ENCODE results near the gene GPRC5A. TPM values are rescaled to one million over a fixed set of nuclear protein-coding genes. Genes with fewer than 3 reads are reported as not detected.

GPRC5A gene
- total RNA-seq, 2 donors from 2014 or later: 0.15 to 1.0 TPM

DNA sequence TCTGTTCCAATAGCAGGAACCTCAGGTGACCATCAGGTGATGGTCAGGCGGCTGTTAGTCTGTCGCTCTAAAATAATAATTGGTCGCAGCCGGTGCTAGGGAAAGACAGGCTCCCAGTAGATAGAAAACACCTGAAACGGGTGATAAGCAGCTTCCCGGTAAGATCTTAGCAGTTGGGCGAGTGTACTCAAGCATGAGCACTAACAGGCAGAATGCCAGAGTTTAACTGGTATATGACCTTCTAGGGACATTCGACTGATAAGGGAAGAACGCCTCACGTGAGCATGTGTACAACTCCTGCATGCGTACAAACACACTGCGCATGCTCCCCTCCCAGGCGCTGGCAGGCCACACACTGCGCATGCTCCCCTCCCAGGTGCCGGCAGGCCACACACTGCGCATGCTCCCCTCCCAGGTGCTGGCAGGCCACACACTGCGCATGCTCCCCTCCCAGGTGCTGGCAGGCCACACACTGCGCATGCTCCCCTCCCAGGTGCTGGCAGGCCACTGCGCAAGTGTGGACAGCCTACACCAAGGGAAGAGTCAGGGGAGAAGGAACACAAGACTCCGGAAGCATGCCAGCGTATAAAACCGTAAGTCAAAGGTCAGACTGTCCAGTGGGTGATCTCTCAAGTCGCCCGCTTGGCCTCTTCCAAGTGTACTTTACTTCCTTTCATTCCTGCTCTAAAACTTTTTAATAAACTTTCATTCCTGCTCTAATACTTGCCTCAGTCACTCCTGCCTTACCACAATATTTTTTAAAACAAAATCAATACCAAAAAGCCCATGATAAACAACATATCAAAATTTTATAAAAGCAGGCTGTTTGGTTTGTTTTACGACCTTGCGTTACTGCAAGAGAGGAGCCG, 36.1 kb downstream of the GPRC5A start:
- Mint-ChIP-seq H3K4me1 (no peaks in the 10 kb centered on the region), H3K9me3 (peaks cover 1% of the 10 kb centered on the region), H3K27me3 (ENCODE audit: insufficient read depth) (peaks cover 10% of the 10 kb centered on the region), H3K27ac (peak overlapping the region; percentile 75), H3K4me3 (peak overlapping the region; percentile 71), H3K36me3 (ENCODE audit: low read depth) (peaks cover 12% of the 10 kb centered on the region)
- TF ChIP-seq, protein P1, sequence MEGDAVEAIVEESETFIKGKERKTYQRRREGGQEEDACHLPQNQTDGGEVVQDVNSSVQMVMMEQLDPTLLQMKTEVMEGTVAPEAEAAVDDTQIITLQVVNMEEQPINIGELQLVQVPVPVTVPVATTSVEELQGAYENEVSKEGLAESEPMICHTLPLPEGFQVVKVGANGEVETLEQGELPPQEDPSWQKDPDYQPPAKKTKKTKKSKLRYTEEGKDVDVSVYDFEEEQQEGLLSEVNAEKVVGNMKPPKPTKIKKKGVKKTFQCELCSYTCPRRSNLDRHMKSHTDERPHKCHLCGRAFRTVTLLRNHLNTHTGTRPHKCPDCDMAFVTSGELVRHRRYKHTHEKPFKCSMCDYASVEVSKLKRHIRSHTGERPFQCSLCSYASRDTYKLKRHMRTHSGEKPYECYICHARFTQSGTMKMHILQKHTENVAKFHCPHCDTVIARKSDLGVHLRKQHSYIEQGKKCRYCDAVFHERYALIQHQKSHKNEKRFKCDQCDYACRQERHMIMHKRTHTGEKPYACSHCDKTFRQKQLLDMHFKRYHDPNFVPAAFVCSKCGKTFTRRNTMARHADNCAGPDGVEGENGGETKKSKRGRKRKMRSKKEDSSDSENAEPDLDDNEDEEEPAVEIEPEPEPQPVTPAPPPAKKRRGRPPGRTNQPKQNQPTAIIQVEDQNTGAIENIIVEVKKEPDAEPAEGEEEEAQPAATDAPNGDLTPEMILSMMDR (conservative IDR thresholded peaks at IDR 0.05): no peak
- Histone ChIP-seq H3K27me3 (ENCODE audit: control insufficient read depth, insufficient read depth, low read length, poor library complexity, severe bottlenecking) (no peaks in the 10 kb centered on the region), H3K4me1 (ENCODE audit: control insufficient read depth, insufficient read depth, low read length) (no peaks in the 10 kb centered on the region), H3K27ac (ENCODE audit: low read depth, low read length) (no peak overlapping the region), H3K36me3 (ENCODE audit: control insufficient read depth, insufficient read depth, low read length) (no peaks in the 10 kb centered on the region), H3K4me3 (ENCODE audit: low read length) (peak overlapping the region; percentile 96), H3K9ac (ENCODE audit: extremely low read depth, low read length, poor library complexity, severe bottlenecking) (peak overlapping the region; percentile 42), H3K9me3 (ENCODE audit: control insufficient read depth, low read length) (peaks cover 10% of the 10 kb centered on the region)
- DNase-seq: no peak
- WGBS, 2 experiments (ENCODE audit: insufficient coverage in 1 of 2, insufficient read length in 1 of 2): 35 to 51% methylated on average over 15 to 27 of the region's 27 CpGs

DNA sequence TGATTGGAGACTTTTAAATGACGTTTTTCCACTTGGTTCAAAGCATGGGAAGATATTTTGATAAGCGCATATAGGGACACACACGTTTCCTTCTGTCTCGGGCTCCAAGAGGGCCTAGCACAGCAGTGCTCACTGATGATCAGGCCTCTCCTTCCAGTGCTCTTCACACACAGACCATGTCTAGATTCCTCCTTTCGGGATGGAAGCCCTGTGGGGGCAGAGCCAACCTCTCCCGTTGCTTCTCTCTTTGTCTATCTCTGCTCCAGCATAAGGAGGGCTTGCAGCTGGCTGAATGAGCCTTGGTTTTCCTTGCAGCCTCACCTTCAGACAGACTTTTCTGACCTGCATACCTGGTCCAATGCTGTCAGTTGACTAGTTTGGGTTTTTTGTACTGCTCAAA, 38.3 kb downstream of the GPRC5A start:
- Histone ChIP-seq H3K4me3 (ENCODE audit: low read length) (no peak overlapping the region), H3K9ac (ENCODE audit: extremely low read depth, low read length, poor library complexity, severe bottlenecking) (no peak overlapping the region), H3K36me3 (ENCODE audit: control insufficient read depth, insufficient read depth, low read length) (no peaks in the 10 kb centered on the region), H3K9me3 (ENCODE audit: control insufficient read depth, low read length) (peaks cover 10% of the 10 kb centered on the region), H3K27ac (ENCODE audit: low read depth, low read length) (no peak overlapping the region), H3K27me3 (ENCODE audit: control insufficient read depth, insufficient read depth, low read length, poor library complexity, severe bottlenecking) (no peaks in the 10 kb centered on the region), H3K4me1 (ENCODE audit: control insufficient read depth, insufficient read depth, low read length) (peaks cover 4% of the 10 kb centered on the region)
- H3K27me3 Mint-ChIP-seq (ENCODE audit: insufficient read depth): peaks cover 3% of the 10 kb centered on the region
- H3K4me1 Mint-ChIP-seq: peaks cover 11% of the 10 kb centered on the region
- H3K9me3 Mint-ChIP-seq: peaks cover 1% of the 10 kb centered on the region
- H3K27ac Mint-ChIP-seq: no peak overlapping the region
- H3K4me3 Mint-ChIP-seq: no peak overlapping the region
- TF ChIP-seq, protein P1 (conservative IDR thresholded peaks at IDR 0.05): no peak
- 86 to 91% methylated on average over 5 to 6 of the region's 6 CpGs for WGBS, 2 experiments (ENCODE audit: insufficient coverage in 1 of 2, insufficient read length in 1 of 2)
- no peak for DNase-seq
- peaks cover 12% of the 10 kb centered on the region for H3K36me3 Mint-ChIP-seq (ENCODE audit: low read depth)

DNA sequence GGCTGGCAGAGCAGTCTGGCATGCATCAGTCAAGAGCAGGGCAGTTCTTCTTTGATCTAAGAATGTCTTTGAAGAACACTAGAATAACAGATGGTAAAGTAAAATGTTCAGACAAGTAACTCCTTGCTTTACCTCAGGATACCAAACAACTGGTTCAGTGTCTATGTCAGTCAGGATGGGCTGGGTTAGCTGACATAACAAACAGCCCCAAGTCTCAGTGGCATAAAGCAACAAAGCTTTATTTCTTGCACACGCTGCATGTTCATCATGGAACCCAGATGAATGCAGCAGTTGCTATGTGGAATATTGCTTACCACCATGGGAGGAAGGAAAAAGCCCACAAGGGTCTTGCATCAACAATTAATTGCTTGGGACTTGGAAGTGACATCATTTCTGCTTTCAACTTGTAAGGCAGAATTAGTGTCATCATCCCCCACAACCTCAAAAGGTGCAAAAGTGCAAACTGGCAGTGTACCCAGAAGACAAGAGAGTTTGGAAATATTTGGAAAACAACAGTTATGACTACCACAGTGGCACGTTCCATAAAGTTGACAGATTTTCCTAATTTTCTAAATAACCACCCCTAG, 39.4 kb downstream of the GPRC5A start:
- H3K36me3 ChIP-seq (ENCODE audit: control insufficient read depth, insufficient read depth, low read length): no peaks in the 10 kb centered on the region
- Mint-ChIP-seq H3K27me3 (ENCODE audit: insufficient read depth) (no peaks in the 10 kb centered on the region), H3K27ac (no peak overlapping the region), H3K36me3 (ENCODE audit: low read depth) (peaks cover 12% of the 10 kb centered on the region), H3K4me1 (peaks cover 11% of the 10 kb centered on the region), H3K4me3 (no peak overlapping the region), H3K9me3 (peaks cover 1% of the 10 kb centered on the region)
- no peaks in the 10 kb centered on the region for H3K27me3 ChIP-seq (ENCODE audit: control insufficient read depth, insufficient read depth, low read length, poor library complexity, severe bottlenecking)
- peaks cover 4% of the 10 kb centered on the region for H3K4me1 ChIP-seq (ENCODE audit: control insufficient read depth, insufficient read depth, low read length)
- 79 to 97% methylated on average over 1 to 2 of the region's 2 CpGs for WGBS, 2 experiments (ENCODE audit: insufficient coverage in 1 of 2, insufficient read length in 1 of 2)
- peaks cover 10% of the 10 kb centered on the region for H3K9me3 ChIP-seq (ENCODE audit: control insufficient read depth, low read length)
- no peak overlapping the region for H3K9ac ChIP-seq (ENCODE audit: extremely low read depth, low read length, poor library complexity, severe bottlenecking)
- no peak overlapping the region for H3K4me3 ChIP-seq (ENCODE audit: low read length)
- DNase-seq: no peak
- TF ChIP-seq, protein P1 (conservative IDR thresholded peaks at IDR 0.05): no peak
- no peak overlapping the region for H3K27ac ChIP-seq (ENCODE audit: low read depth, low read length)
